Activated naive CD4-positive, alpha-beta T cell (primary cell): ENCODE measurements around the gene CCNT1.
"Not testable (repeated sequence)": the region's sequence is repeated elsewhere in the genome, so short reads cannot be mapped to it uniquely, and the experiment has no call there.

ENCODE experiments used
- DNase-seq, 4 experiments: peaks; one replicate each; lab custom pipeline; 2025; lab: John Stamatoyannopoulos, UW

Gene CCNT1

GRCh38 chr12:48691826-48692487 lies 24.6 kb downstream of the CCNT1 start:
- no peak for DNase-seq

GRCh38 chr12:48690990-48691389 lies 25.5 kb downstream of the CCNT1 start:
- no peak for DNase-seq

- DNase-seq = no peak
Measured at GRCh38 chr12:48690436-48690835, 26.1 kb downstream of the CCNT1 start.

- DNase-seq = no peak
Measured at GRCh38 chr12:48688836-48689235, 27.7 kb downstream of the CCNT1 start.

- no peak for DNase-seq
Measured at GRCh38 chr12:48687592-48687991, 28.9 kb downstream of the CCNT1 start.

GRCh38 chr12:48686615-48687334 lies 29.7 kb downstream of the CCNT1 start:
- no peak for DNase-seq

- no peak for DNase-seq
Measured at GRCh38 chr12:48686037-48686595, 30.4 kb downstream of the CCNT1 start.

- DNase-seq = no peak
Measured at GRCh38 chr12:48683534-48683933, 33.0 kb downstream of the CCNT1 start.

GRCh38 chr12:48682927-48683326 lies 33.6 kb downstream of the CCNT1 start:
- DNase-seq = no peak

- not testable (repeated sequence) for DNase-seq
Measured at GRCh38 chr12:48682533-48682905, 34.0 kb downstream of the CCNT1 start.

- peak; percentile 90 to 94 (median 90) for DNase-seq
Measured at GRCh38 chr12:48681710-48682532, 34.6 kb downstream of the CCNT1 start, which contains the start of gene KANSL2. Gene KANSL2 (minus strand): TSS chr12:48682238. CDS start chr12:48681632, 606 bp downstream.

- no peak for DNase-seq
Measured at GRCh38 chr12:48681399-48681709, 35.2 kb downstream of the CCNT1 start.

GRCh38 chr12:48680861-48681260 lies 35.6 kb downstream of the CCNT1 start:
- DNase-seq = no peak

GRCh38 chr12:48678551-48679185 lies 37.8 kb downstream of the CCNT1 start:
- no peak for DNase-seq

GRCh38 chr12:48671231-48671856 lies 45.2 kb downstream of the CCNT1 start:
- no peak for DNase-seq

GRCh38 chr12:48668996-48669395 lies 47.5 kb downstream of the CCNT1 start:
- DNase-seq = no peak

- DNase-seq = no peak
Measured at GRCh38 chr12:48659863-48660262, 56.6 kb downstream of the CCNT1 start.

- DNase-seq = no peak
Measured at GRCh38 chr12:48651681-48652080, 64.8 kb downstream of the CCNT1 start.

- not testable (repeated sequence) for DNase-seq
Measured at GRCh38 chr12:48645354-48645753, 71.2 kb downstream of the CCNT1 start.

GRCh38 chr12:48643011-48643410 lies 73.5 kb downstream of the CCNT1 start:
- DNase-seq = no peak

GRCh38 chr12:48641752-48642555 lies 74.6 kb downstream of the CCNT1 start:
- not testable (repeated sequence) for DNase-seq
